ENCODE results near the gene EEF1A2.

GRCh38 chr20:63508072-63508768 is 9.3 kb upstream of the EEF1A2 start:
- TF ChIP-seq CTCF (IDR thresholded peaks at IDR 0.05; ENCODE audit: low read length) = no peak
- no peak for TF ChIP-seq EZH2 (IDR thresholded peaks at IDR 0.05; ENCODE audit: borderline replicate concordance, low read length)

Measured in OCI-LY1 (cell line).